Measurements from ENCODE around the gene CELF1.
A peak's percentile ranks its signal among the peaks of the same experiment; 100 is the strongest.

Gene CELF1

DNA sequence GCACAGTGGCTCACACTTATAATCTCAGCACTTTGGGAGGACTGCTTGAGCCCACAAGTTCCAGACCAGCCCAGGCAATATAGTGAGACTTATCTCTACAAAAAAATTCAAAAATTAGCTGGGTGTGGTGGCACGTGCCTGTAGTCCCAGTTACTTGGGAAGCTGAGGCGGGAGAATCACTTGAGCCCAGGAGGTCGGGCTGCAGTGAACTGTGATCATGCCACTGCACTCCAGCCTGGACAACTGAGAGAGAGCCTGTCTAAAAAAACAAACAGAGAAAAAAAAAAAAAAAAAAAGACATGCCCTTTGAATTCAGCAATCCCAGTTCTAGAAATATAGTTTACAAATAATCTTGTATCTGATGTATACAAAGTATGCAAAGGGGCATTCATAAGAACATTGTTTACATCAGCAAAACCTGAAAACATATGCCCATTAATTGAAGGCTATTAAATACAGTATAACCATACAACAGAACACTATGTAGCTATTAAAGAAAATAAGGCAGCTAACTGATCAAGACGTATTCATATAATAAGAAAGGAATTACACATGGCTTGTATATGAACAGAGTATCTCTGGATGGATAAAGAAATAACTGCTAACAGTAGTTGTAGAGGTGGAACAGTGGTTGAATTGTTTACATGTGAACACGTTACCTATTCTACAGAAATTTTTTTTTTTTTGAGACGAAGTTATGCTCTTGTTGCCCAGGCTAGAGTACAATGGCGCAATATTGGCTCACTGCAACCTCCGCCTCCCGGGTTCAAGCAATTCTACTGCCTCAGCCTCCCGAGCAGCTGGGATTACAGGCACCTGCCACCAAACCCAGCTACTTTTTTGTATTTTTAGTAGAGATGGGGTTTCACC lies 35.7 kb downstream of the CELF1 start:
- DNase-seq, result no peak
- no peak for TF ChIP-seq GATA1 (IDR thresholded peaks at IDR 0.05; ENCODE audit: low read depth, low read length)
- TF ChIP-seq POLR2A (IDR thresholded peaks at IDR 0.05; ENCODE audit: low read length), result no peak

DNA sequence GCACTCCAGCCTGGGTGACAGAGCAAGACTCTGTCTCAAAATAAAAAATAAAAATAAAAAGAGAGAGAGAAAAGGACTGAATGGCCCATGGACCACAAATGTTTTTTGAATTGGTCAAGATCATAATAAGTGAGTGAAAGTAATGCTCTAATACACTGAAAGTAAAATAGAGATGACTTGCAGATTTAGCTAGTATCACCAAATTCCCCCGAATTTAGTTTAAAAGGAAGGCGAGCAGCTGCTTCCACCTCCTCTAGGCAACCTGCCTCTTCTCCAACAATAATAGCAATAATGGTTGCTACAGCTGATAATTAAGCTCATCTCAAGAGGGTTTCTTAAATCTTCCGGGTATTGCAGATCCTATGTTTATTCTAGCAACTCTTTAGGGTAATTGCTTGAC lies 36.8 kb downstream of the CELF1 start:
- TF ChIP-seq GATA1 (IDR thresholded peaks at IDR 0.05; ENCODE audit: low read depth, low read length) (no peak), POLR2A (IDR thresholded peaks at IDR 0.05; ENCODE audit: low read length) (no peak)
- no peak for DNase-seq

DNA sequence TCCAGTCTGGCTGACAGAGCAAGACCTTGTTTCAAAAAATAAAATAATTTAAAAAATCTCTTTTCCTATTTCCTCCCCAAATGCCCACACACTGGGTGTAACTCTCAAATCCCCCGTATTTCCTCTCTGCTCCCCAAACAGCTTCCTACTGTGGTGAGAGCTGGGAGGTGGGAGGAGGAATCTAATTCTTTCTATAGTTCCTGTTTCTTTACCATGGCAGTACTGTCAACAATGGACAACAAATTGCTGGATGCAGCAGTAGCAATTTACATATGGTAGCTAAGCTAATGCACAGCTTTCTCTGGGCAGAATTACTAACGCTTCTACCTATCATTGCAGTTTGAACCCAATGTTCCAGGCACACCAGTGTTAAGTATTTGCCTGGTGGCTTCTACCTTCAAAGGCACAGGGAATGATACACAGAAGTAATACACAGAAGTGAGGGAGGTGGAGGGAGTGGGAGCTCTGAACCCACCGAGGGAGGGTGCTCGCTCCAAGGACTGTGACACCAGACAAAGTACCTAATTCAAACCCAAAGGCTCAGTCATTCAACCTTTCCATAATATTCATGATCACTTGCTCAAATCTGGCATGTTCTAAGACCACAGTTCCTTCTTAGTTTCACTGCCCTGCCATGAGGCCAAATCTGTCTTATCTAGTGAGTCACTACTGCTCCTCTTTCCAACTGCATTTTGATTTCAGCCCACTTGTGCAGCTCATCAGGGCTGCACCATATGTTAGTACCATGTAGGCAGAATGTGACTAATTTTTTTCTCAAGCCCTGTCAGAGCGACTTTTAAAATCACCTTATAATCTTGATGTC lies 37.9 kb downstream of the CELF1 start:
- TF ChIP-seq POLR2A (IDR thresholded peaks at IDR 0.05; ENCODE audit: low read length) (no peak), GATA1 (IDR thresholded peaks at IDR 0.05; ENCODE audit: low read depth, low read length) (no peak)
- DNase-seq, result peak; percentile 52 to 58

DNA sequence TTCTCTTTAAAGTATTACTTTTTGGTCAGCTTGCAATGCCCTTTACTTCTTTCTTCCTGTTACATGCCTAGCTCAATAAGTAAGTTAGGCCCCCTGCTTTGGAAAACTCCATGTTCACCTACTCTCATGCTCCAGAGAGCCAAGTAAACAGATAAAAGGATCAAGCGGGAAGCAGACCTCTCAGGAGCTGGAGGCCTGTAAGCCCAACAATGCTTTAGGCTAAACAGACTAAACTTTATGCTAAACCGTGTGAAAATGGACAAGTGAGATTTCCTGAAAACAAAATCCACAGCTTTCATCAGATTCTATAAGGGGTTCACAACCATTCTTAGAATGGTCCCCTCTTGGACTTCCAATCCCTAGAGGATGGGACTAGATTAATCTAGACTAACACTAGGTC lies 40.2 kb downstream of the CELF1 start:
- no peak for TF ChIP-seq POLR2A (IDR thresholded peaks at IDR 0.05; ENCODE audit: low read length)
- no peak for TF ChIP-seq GATA1 (IDR thresholded peaks at IDR 0.05; ENCODE audit: low read depth, low read length)

DNA sequence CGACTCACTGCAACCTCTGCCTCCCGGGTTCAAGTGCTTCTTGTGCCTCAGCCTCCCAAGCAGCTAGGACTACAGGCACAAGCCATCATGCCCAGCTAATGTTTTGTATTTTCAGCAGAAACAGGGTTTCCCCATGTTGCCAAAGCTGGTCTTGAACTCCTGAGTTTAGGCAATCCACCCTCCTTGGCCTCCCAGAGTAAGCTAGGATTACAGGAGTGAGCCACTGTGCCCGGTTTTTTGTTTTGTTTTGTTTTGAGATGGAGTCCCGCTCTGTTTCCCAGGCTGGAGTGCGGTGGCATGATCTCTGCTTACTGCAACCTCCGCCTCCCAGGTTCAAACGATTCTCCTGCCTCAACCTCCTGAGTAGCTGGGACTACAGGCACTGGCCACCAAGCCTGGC lies 41.0 kb downstream of the CELF1 start:
- no peak for DNase-seq
- TF ChIP-seq POLR2A (IDR thresholded peaks at IDR 0.05; ENCODE audit: low read length) (no peak), GATA1 (IDR thresholded peaks at IDR 0.05; ENCODE audit: low read depth, low read length) (no peak)

More for the DNA sequence above, 40.2 kb downstream of the CELF1 start:
- DNase-seq, result no peak

DNA sequence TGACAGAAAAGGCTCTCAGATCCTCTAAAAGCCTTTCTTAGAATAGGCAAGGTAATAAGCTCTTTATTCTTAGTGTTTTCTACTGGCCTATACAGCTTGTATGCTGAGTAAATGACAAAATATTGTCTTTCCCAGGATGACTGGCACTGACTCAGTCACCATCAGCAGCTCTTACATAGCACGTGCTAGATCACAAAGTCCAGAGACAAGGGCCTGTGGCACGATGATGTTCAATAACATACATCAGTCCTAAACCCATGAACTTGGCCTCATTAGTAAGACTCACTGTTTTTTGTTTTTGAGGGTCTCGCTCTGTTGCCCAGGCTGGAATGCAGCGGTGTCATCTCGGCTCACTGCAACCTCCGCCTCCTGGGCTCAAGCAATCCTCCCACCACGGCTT lies 42.7 kb downstream of the CELF1 start:
- no peak for TF ChIP-seq POLR2A (IDR thresholded peaks at IDR 0.05; ENCODE audit: low read length)
- no peak for DNase-seq

DNA sequence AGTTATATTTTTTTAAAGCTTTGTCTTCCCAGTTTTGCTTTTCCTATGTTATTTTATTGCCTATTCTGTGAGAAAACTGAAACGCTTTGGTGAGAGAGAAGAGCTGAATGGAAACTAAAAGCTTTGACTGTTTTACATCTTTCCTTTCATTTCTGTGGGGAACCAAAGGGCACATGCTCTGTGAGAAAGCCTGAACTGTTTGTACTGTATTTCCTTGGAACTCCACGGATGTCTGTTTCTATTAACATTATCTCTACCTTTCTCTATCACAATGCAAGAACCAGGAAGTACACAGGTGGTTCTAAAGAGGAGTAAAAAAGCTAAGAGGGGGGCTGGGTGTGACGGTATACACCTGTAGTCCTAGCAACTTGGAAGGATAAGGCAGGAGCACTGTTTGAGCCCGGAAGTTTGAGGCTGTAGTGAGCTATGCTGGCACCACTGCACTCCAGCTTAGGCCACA lies 43.8 kb downstream of the CELF1 start:
- DNase-seq, result no peak
- no peak for TF ChIP-seq POLR2A (IDR thresholded peaks at IDR 0.05; ENCODE audit: low read length)
- TF ChIP-seq GATA1 (IDR thresholded peaks at IDR 0.05; ENCODE audit: low read depth, low read length), result no peak

DNA sequence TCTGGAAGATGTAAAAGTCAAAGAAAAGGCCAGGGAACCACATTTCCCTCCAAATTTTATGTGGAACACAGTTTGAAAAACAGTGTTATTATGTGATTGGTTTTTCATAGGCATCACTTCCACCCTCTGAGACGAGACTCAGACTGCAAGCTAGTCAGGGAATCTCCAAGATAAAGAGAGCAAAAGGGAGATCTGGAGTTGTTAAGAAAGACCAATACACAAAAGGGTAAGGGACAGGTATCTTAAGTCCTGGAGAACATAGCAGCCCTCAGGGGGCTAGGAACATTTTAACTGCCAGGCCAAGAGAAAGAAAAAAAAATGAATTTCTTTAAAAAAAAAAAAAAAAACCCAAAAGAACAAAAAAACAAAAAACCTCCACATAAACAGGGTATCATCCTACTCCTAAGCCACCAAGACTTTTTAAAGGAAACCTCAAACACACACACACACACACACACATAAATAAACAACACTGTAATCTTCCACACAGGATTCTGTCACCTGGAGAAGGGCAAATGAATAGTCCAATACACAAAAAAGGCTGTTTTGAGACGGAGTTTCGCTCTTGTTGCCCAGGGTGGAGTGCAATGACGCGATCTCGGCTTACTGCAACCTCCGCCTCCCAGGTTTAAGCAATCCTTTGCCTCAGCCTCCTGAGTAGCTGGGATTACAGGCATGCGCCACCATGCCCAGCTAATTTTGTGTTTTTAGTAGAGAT lies 44.5 kb downstream of the CELF1 start:
- TF ChIP-seq POLR2A (IDR thresholded peaks at IDR 0.05; ENCODE audit: low read length) (no peak), GATA1 (IDR thresholded peaks at IDR 0.05; ENCODE audit: low read depth, low read length) (no peak)
- DNase-seq, result no peak

DNA sequence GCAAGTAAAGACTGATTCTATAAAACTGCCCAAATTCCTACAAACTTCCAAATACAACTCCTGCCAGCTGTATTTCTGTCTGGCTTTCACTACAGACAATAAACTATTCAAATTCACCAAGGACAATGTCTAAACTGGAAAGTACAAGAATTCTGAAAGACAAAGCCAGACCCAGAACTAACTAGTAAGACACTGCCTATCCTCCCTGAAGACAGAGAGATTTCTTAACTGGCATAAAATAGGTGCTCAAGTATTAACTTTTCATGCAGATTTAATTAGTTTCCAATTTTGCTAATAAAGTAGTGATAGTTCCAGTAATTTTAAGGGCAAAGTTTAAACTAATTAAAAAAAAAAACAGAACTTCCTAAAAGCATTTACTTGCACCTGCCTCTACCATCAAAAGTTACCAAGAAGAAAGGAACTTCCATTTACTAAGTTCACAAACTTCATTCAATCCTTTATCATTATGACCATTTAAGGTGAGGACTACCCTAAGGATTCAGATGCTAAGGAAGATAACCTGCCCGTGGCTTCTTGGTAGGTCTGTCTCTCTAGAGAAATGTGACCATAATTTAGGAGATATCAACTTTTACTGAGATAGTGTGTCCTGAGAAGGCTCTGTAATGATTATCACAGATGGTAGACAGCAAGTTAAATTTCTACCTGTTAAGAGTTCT lies 45.2 kb downstream of the CELF1 start:
- no peak for DNase-seq
- no peak for TF ChIP-seq POLR2A (IDR thresholded peaks at IDR 0.05; ENCODE audit: low read length)
- no peak for TF ChIP-seq GATA1 (IDR thresholded peaks at IDR 0.05; ENCODE audit: low read depth, low read length)

DNA sequence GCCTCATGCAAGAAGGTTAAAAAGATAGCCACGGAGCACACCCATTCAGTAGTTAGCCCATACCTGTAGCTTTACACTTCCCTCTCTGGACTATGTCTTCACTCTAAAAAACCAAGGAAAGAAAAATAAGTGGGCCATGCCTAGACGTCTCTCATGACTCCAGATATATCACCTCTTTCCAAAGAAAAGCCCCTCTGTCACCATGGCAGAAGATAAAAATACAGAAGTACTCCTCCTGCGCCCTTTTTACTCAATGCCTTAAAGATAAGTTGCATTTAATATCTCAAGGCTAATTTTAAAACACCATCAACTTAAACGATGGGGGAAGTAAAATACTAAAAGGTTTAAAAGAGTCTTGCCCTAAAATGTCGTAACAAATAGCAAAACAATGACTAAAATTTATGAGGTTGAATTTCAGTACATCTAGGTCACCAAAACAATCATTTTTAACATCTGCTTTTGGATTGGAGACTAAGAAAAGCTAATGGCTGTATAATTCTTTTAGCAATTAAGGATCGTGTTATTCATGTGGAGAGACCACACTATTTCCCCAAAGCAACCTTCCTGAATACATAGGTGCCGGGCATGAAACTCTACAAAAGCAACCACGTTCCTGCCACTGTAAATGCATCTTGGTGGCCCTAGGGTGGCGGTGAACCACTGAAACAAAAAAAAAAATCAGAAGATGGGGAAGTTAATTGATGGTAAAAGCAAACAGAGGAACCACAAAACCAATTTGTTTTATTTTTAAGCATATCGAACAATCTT lies 46.0 kb downstream of the CELF1 start:
- DNase-seq, result no peak
- TF ChIP-seq POLR2A (IDR thresholded peaks at IDR 0.05; ENCODE audit: low read length), result no peak
- TF ChIP-seq GATA1 (IDR thresholded peaks at IDR 0.05; ENCODE audit: low read depth, low read length), result no peak

DNA sequence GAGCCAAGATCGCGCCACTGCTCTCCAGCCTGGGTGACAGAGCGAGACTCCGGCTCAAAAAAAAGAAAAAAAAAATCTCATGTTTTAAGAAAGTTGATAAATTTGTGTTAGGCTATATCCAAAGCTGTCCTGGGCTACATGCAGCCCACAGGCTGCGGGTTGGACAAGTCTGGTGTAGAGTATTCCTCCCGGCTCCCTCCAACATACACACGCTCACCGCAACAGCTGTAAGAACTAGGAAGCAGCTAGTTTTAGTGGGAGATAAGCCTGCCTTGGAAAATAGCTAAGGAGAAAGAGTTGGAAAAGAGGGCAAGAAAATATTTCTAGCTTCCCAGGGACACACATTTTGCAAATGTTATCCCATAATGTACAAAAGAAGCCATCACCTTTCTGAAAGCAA lies 46.6 kb downstream of the CELF1 start:
- TF ChIP-seq GATA1 (IDR thresholded peaks at IDR 0.05; ENCODE audit: low read depth, low read length), result no peak
- no peak for TF ChIP-seq POLR2A (IDR thresholded peaks at IDR 0.05; ENCODE audit: low read length)
- DNase-seq, result no peak

DNA sequence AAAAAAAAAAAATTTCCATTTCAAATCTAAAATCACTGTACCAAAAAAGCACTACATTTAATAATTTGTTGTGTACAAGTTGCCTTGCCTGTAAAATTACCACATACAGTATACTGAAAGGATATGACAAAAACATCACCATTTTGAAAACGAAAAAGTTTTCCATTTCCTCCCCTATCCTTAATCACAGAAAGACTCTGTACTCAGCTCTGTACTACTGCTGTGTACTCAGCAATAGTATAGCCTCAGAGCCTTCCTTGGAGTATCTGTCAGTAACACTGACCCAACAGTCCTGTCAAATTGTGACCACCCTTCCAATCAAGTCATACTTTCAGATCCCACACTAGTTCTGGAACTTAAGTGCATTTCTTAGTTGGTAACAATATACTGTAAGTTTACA lies 48.0 kb downstream of the CELF1 start:
- TF ChIP-seq GATA1 (IDR thresholded peaks at IDR 0.05; ENCODE audit: low read depth, low read length) (no peak), POLR2A (IDR thresholded peaks at IDR 0.05; ENCODE audit: low read length) (no peak)
- DNase-seq, result no peak

DNA sequence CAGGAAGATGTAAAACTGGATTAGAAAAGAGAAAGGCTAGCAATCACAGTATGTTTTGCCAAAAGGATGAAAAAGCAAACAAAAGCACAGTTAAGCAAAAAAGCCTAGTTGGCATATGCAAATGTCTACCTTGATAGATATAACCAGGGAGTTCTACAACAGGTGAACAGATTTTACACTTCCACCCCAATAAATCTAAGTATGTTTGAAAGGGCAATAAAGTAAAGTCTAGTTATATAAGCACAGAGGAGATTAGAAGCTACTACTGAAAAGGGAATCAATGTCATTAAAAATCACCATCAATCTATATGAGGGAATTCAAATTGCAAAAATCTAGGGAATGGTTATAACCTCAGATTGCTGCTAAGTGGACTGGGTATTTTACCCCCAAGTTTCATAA lies 49.7 kb downstream of the CELF1 start:
- TF ChIP-seq POLR2A (IDR thresholded peaks at IDR 0.05; ENCODE audit: low read length) (no peak), GATA1 (IDR thresholded peaks at IDR 0.05; ENCODE audit: low read depth, low read length) (no peak)
- DNase-seq, result no peak
